Liver (tissue), 9 donors: Measurements from ENCODE around the gene PHETA1. TPM values are rescaled to one million over a fixed set of nuclear protein-coding genes. Genes with fewer than 3 reads are reported as not detected.
A peak's percentile ranks its signal among the peaks of the same experiment; 100 is the strongest.

Experiments
- DNase-seq: peaks from one replicate; pipeline ENCODE4 v3.0.0-alpha.2; 2017; ENCODE audit warnings: low spot score
- H3K27ac ChIP-seq, 2 donors: one replicate each; pipeline ENCODE4 v1.7.0; 2013; ENCODE audit warnings: inconsistent platforms in 2 of 2, low read length in 2 of 2, control low read depth in 1 of 2, low read depth in 1 of 2, mild to moderate bottlenecking in 1 of 2
- H3K27me3 ChIP-seq, 4 donors: one replicate each; pipeline versions ENCODE4 v1.6.1 to v1.7.0; 2013; ENCODE audit warnings: low read length in 3 of 4, inconsistent platforms in 1 of 4, mild to moderate bottlenecking in 1 of 4, moderate library complexity in 1 of 4; ENCODE audit not compliant: control insufficient read depth in 4 of 4, insufficient read depth in 4 of 4
- H3K36me3 ChIP-seq, 4 donors: one replicate each; pipeline versions ENCODE4 v1.6.1 to v1.7.0; 2013; ENCODE audit warnings: low read length in 3 of 4, mild to moderate bottlenecking in 3 of 4, low read depth in 1 of 4, moderate library complexity in 1 of 4; ENCODE audit not compliant: control insufficient read depth in 4 of 4, insufficient read depth in 3 of 4
- H3K4me1 ChIP-seq, 4 donors: one replicate each; pipeline versions ENCODE4 v1.6.1 to v1.7.0; 2013; ENCODE audit warnings: low read length in 3 of 4, mild to moderate bottlenecking in 3 of 4, moderate library complexity in 1 of 4; ENCODE audit not compliant: control insufficient read depth in 4 of 4, insufficient read depth in 4 of 4
- H3K4me3 ChIP-seq, 3 donors: one replicate each; pipeline versions ENCODE4 v1.6.1 to v1.7.0; 2013; ENCODE audit warnings: low read length in 3 of 3, control low read depth in 1 of 3, low read depth in 1 of 3, mild to moderate bottlenecking in 1 of 3
- H3K9ac ChIP-seq, 2 donors: one replicate each; pipeline ENCODE4 v1.7.0; 2013; ENCODE audit warnings: low read length in 2 of 2, mild to moderate bottlenecking in 2 of 2, moderate library complexity in 2 of 2, control low read depth in 1 of 2, low read depth in 1 of 2
- H3K9me3 ChIP-seq, 4 donors: one replicate each; pipeline versions ENCODE4 v1.6.1 to v1.7.0; 2013; ENCODE audit warnings: low read length in 3 of 4; ENCODE audit not compliant: control insufficient read depth in 4 of 4
- ATF3 ChIP-seq: IDR thresholded peaks from 2 replicates; pipeline ENCODE4 v1.6.1; 2016; ENCODE audit warnings: antibody characterized with exemption
- CTCF ChIP-seq: fragments of 150-350 bp; IDR thresholded peaks from 2 replicates; pipeline ENCODE4 v1.5.1; 2017; ENCODE audit warnings: improper control_type of control experiment, low read depth, low read length; ENCODE audit not compliant: missing input control
- EGR1 ChIP-seq, 2 donors: IDR thresholded peaks; 2 replicates each; pipeline ENCODE4 v1.6.1; 2016 to 2018; ENCODE audit warnings: antibody characterized with exemption in 2 of 2, low read depth in 2 of 2
- FOXA1 ChIP-seq: IDR thresholded peaks from 2 replicates; pipeline ENCODE4 v1.6.1; 2016; ENCODE audit warnings: antibody characterized with exemption
- FOXA2 ChIP-seq: IDR thresholded peaks from 2 replicates; pipeline ENCODE4 v1.6.1; 2016; ENCODE audit warnings: antibody characterized with exemption
- GABPA ChIP-seq, 2 donors: IDR thresholded peaks in 1 of 2; conservative IDR thresholded peaks in 1 of 2; 2 replicates each; pipeline ENCODE4 v1.6.1; 2016; ENCODE audit warnings: antibody characterized with exemption in 2 of 2, mild to moderate bottlenecking in 1 of 2, moderate library complexity in 1 of 2
- HNF4A ChIP-seq, 2 donors: conservative IDR thresholded peaks; 2 replicates each; pipeline ENCODE4 v1.6.1; 2016; ENCODE audit warnings: antibody characterized with exemption in 2 of 2, mild to moderate bottlenecking in 2 of 2
- HNF4G ChIP-seq: IDR thresholded peaks from 2 replicates; pipeline ENCODE4 v1.6.1; 2016; ENCODE audit warnings: antibody characterized with exemption
- JUND ChIP-seq, 2 donors: IDR thresholded peaks; 2 replicates each; pipeline ENCODE4 v1.6.1; 2016; ENCODE audit warnings: antibody characterized with exemption in 2 of 2
- MAX ChIP-seq: IDR thresholded peaks from 2 replicates; pipeline ENCODE4 v1.6.1; 2016; ENCODE audit warnings: antibody characterized with exemption
- NR2F2 ChIP-seq: IDR thresholded peaks from 2 replicates; pipeline ENCODE4 v1.6.1; 2016; ENCODE audit warnings: antibody characterized with exemption
- RAD21 ChIP-seq, 2 donors: IDR thresholded peaks; 2 replicates each; pipeline ENCODE4 v1.6.1; 2016; ENCODE audit warnings: antibody characterized with exemption in 2 of 2, mild to moderate bottlenecking in 2 of 2
- REST ChIP-seq: IDR thresholded peaks from 2 replicates; pipeline ENCODE4 v1.6.1; 2016; ENCODE audit warnings: antibody characterized with exemption, mild to moderate bottlenecking
- RXRA ChIP-seq, 2 donors: IDR thresholded peaks; 2 replicates each; pipeline ENCODE4 v1.6.1; 2017 to 2018; ENCODE audit warnings: antibody characterized with exemption in 2 of 2, mild to moderate bottlenecking in 1 of 2
- SP1 ChIP-seq: IDR thresholded peaks from 2 replicates; pipeline ENCODE4 v1.6.1; 2018; ENCODE audit warnings: antibody characterized with exemption, mild to moderate bottlenecking
- TAF1 ChIP-seq: conservative IDR thresholded peaks from 2 replicates; pipeline ENCODE4 v1.6.1; 2016; ENCODE audit warnings: antibody characterized with exemption, mild to moderate bottlenecking
- YY1 ChIP-seq: IDR thresholded peaks from 2 replicates; pipeline ENCODE4 v1.6.1; 2016; ENCODE audit warnings: antibody characterized with exemption, mild to moderate bottlenecking
- ZBTB33 ChIP-seq: IDR thresholded peaks from 2 replicates; pipeline ENCODE4 v1.6.1; 2016; ENCODE audit warnings: antibody characterized with exemption
- WGBS: extraction: QIAGEN DNeasy Blood & Tissue Kit; methylation state at CpG from one replicate; pipeline ENCODE4 v1.1.7; 2013; 5-methylcytosine and 5-hydroxymethylcytosine counted together
- polyA plus RNA-seq, 2 donors: library from polyadenylated mRNA; stranded (reverse) in 1 of 2; unstranded in 1 of 2; fragments of 200-250 nt in 1 of 2; fragments of >200 nt in 1 of 2; fragmentation: Nextera tagmentation in 1 of 2; extraction: Ambion mirVana in 1 of 2; gene quantifications; one replicate each; pipeline versions ENCODE4 v1.2.1 to v1.2.3, GENCODE V29; 2013 to 2015
- total RNA-seq, 2 donors: library from RNA; depleted of rRNA; stranded (reverse); fragments of >200 nt; gene quantifications; one replicate each; pipeline ENCODE4 v1.2.3, GENCODE V29; 2014
- donor health status: healthy.
- donor health status: healthy.
- donor health status: healthy.
- donor health status: healthy.
- donor health status: healthy.

PHETA1 gene
- total and polyA plus RNA-seq, 4 donors = 2.4 to 5.7 (median 3.9) TPM

- 72% methylated on average over 15 of the region's 15 CpGs for WGBS
- Histone ChIP-seq H3K9ac (peak overlapping the region in 1 of 2 donors; percentile 20), H3K4me3 (no peak overlapping the region), H3K27ac (peak overlapping the region; percentile 80 to 85), H3K4me1 (peaks cover 12 to 66% (median 49%) of the 10 kb centered on the region in 4 donors), H3K9me3 (no peaks in the 10 kb centered on the region), H3K27me3 (no peaks in the 10 kb centered on the region), H3K36me3 (no peaks in the 10 kb centered on the region)
- TF ChIP-seq CTCF = no peak
- peak; percentile 35 for TF ChIP-seq NR2F2
- DNase-seq = no peak
Measured at GRCh38 chr12:111412007-111412829, 43.3 kb upstream of the PHETA1 start.

- DNase-seq = no peak
- Histone ChIP-seq H3K27ac (peak overlapping the region; percentile 80 to 85), H3K9me3 (no peaks in the 10 kb centered on the region), H3K4me1 (peaks cover 15 to 71% (median 53%) of the 10 kb centered on the region in 4 donors), H3K4me3 (no peak overlapping the region), H3K9ac (no peak overlapping the region), H3K36me3 (no peaks in the 10 kb centered on the region), H3K27me3 (no peaks in the 10 kb centered on the region)
- TF ChIP-seq JUND (IDR thresholded peaks at IDR 0.05) (no peak), GABPA (IDR thresholded peaks at IDR 0.05 in 1 of 2, conservative IDR thresholded peaks at IDR 0.05 in 1 of 2) (no peak), ATF3 (no peak), MAX (no peak), HNF4G (no peak), EGR1 (IDR thresholded peaks at IDR 0.05; ENCODE audit: low read depth in 2 of 2) (no peak), RAD21 (IDR thresholded peaks at IDR 0.05) (no peak), TAF1 (no peak), FOXA2 (no peak), ZBTB33 (no peak), SP1 (no peak), RXRA (IDR thresholded peaks at IDR 0.05) (no peak), HNF4A (conservative IDR thresholded peaks at IDR 0.05) (no peak), CTCF (no peak), REST (no peak), NR2F2 (no peak), FOXA1 (no peak), YY1 (no peak)
- WGBS = 91% methylated on average over 8 of the region's 8 CpGs
Measured at GRCh38 chr12:111411185-111411764, 42.4 kb upstream of the PHETA1 start.
